ENCODE results near the gene AIG1.

Gene AIG1

GRCh38 chr6:143099647-143100046 is 39.0 kb downstream of the AIG1 start:
- TF ChIP-seq CTCF (IDR thresholded peaks at IDR 0.05; ENCODE audit: borderline replicate concordance, control extremely low read depth, extremely low read depth, insufficient read depth, missing control alignments) = no peak
- in situ Hi-C loops (cut with MboI; ENCODE audit: low sequenced_read_pairs, unreplicated experiment) = no loop called here
- no peak for DNase-seq (ENCODE audit: low spot score)

GRCh38 chr6:143100429-143100828 is 39.7 kb downstream of the AIG1 start:
- no peak for DNase-seq (ENCODE audit: low spot score)
- TF ChIP-seq CTCF (IDR thresholded peaks at IDR 0.05; ENCODE audit: borderline replicate concordance, control extremely low read depth, extremely low read depth, insufficient read depth, missing control alignments) = no peak
- in situ Hi-C loops (cut with MboI; ENCODE audit: low sequenced_read_pairs, unreplicated experiment) = no loop called here

GRCh38 chr6:143103916-143104315 is 43.2 kb downstream of the AIG1 start:
- TF ChIP-seq CTCF (IDR thresholded peaks at IDR 0.05; ENCODE audit: borderline replicate concordance, control extremely low read depth, extremely low read depth, insufficient read depth, missing control alignments) = no peak
- no peak for DNase-seq (ENCODE audit: low spot score)
- in situ Hi-C loops (cut with MboI; ENCODE audit: low sequenced_read_pairs, unreplicated experiment) = no loop called here

- no peak for DNase-seq (ENCODE audit: low spot score)
- in situ Hi-C loops (cut with MboI; ENCODE audit: low sequenced_read_pairs, unreplicated experiment) = no loop called here
- TF ChIP-seq CTCF (IDR thresholded peaks at IDR 0.05; ENCODE audit: borderline replicate concordance, control extremely low read depth, extremely low read depth, insufficient read depth, missing control alignments) = no peak
Observed at GRCh38 chr6:143107440-143107839, 46.8 kb downstream of the AIG1 start.

- in situ Hi-C loops (cut with MboI; ENCODE audit: low sequenced_read_pairs, unreplicated experiment) = no loop called here
- no peak for DNase-seq (ENCODE audit: low spot score)
- no peak for TF ChIP-seq CTCF (IDR thresholded peaks at IDR 0.05; ENCODE audit: borderline replicate concordance, control extremely low read depth, extremely low read depth, insufficient read depth, missing control alignments)
Observed at GRCh38 chr6:143107911-143108761, 47.4 kb downstream of the AIG1 start.

GRCh38 chr6:143109196-143109595 is 48.5 kb downstream of the AIG1 start:
- in situ Hi-C loops (cut with MboI; ENCODE audit: low sequenced_read_pairs, unreplicated experiment) = no loop called here
- DNase-seq (ENCODE audit: low spot score) = no peak
- no peak for TF ChIP-seq CTCF (IDR thresholded peaks at IDR 0.05; ENCODE audit: borderline replicate concordance, control extremely low read depth, extremely low read depth, insufficient read depth, missing control alignments)
